ENCODE results near the gene CDH12. TPM values are rescaled to one million over a fixed set of nuclear protein-coding genes. Genes with fewer than 3 reads are reported as not detected.

The CDH12 gene
- total RNA-seq, 2 experiments from 2014 or later, result not detected

DNA sequence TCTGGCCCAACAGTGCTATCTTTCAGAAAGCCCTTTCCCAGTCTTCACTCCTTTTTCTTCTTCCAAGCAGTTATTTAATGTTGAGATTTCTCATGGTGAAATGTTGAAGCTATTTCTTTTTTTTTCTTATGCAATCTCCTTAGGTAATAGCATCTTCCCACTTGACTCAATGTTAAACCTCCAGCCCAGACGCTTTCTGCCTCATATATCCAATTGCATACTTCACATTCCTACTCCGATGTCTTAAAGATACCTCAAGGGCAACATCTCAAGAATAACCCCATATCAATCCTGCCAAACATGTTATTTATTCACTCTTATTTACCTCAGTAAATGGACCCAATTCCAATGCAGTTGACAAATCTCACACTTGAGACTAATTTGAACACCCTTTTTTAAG, 187.3 kb downstream of the CDH12 start:
- Mint-ChIP-seq H3K27me3 (no peaks in the 10 kb centered on the region), H3K36me3 (ENCODE audit: low read depth) (no peaks in the 10 kb centered on the region), H3K9me3 (peaks cover 8% of the 10 kb centered on the region), H3K4me1 (no peaks in the 10 kb centered on the region), H3K4me3 (no peak overlapping the region), H3K27ac (no peak overlapping the region)
- ChIA-PET CTCF (no interaction called here), POLR2A (no interaction called here)
- no peak for DNase-seq

DNA sequence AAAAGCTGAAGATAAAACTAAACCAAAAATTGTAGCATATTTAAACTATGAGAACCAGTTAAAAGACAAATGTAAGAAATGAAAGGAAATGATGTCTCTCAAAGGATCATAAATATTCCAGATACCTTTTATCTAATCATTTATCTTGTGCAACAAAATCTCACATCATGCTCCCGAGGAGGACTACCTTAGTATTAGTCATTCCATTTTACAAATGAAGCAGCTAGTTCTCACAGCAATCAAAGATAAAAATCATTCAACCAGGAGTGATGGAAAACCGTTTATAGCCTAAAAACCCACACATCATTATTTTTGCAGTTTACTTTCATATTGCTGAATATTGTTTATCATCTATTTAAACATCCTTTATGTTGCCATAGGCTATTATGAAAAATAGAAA, 190.0 kb downstream of the CDH12 start:
- Mint-ChIP-seq H3K27ac (no peak overlapping the region), H3K9me3 (peaks cover 3% of the 10 kb centered on the region), H3K36me3 (ENCODE audit: low read depth) (no peaks in the 10 kb centered on the region), H3K4me1 (no peaks in the 10 kb centered on the region), H3K4me3 (no peak overlapping the region), H3K27me3 (no peaks in the 10 kb centered on the region)
- ChIA-PET POLR2A (no interaction called here), CTCF (no interaction called here)
- DNase-seq, result no peak

- no peaks in the 10 kb centered on the region for H3K4me1 Mint-ChIP-seq
- ChIA-PET CTCF (no interaction called here), POLR2A (no interaction called here)
- no peaks in the 10 kb centered on the region for H3K36me3 Mint-ChIP-seq (ENCODE audit: low read depth)
- peaks cover 3% of the 10 kb centered on the region for H3K9me3 Mint-ChIP-seq
- DNase-seq, result no peak
- no peaks in the 10 kb centered on the region for H3K27me3 Mint-ChIP-seq
- H3K4me3 Mint-ChIP-seq, result no peak overlapping the region
- H3K27ac Mint-ChIP-seq, result no peak overlapping the region
These were observed 190.8 kb downstream of the CDH12 start for GRCh38 chr5:22662391-22662790.

DNA sequence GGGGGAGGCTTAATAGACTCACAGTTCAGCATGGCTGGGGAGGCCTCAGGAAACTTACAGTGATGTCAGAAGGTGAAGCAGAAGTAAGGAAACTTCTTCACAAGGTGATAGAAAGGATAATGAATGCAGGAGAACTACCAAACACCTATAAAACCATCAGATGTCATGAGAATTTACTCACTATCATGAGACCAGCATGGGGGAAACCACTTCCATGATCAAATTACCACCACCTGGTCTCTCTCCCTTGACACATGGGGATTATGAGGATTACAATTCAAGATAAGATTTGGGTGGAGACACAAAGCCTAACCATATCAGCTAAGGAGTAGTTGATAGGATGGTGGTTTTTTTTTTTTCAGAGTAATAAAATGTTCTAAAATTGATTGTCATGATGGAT, 201.8 kb downstream of the CDH12 start:
- Mint-ChIP-seq H3K27ac (no peak overlapping the region), H3K36me3 (ENCODE audit: low read depth) (no peaks in the 10 kb centered on the region), H3K4me1 (no peaks in the 10 kb centered on the region), H3K9me3 (peaks cover 7% of the 10 kb centered on the region), H3K4me3 (no peak overlapping the region), H3K27me3 (no peaks in the 10 kb centered on the region)
- ChIA-PET POLR2A (no interaction called here), CTCF (no interaction called here)
- DNase-seq, result no peak

GRCh38 chr5:22650511-22650910, 202.6 kb downstream of the CDH12 start:
- no peak overlapping the region for H3K4me3 Mint-ChIP-seq
- peaks cover 7% of the 10 kb centered on the region for H3K9me3 Mint-ChIP-seq
- H3K27me3 Mint-ChIP-seq, result no peaks in the 10 kb centered on the region
- H3K4me1 Mint-ChIP-seq, result no peaks in the 10 kb centered on the region
- no peak for DNase-seq
- H3K36me3 Mint-ChIP-seq (ENCODE audit: low read depth), result no peaks in the 10 kb centered on the region
- H3K27ac Mint-ChIP-seq, result no peak overlapping the region
- ChIA-PET CTCF (no interaction called here), POLR2A (no interaction called here)

DNA sequence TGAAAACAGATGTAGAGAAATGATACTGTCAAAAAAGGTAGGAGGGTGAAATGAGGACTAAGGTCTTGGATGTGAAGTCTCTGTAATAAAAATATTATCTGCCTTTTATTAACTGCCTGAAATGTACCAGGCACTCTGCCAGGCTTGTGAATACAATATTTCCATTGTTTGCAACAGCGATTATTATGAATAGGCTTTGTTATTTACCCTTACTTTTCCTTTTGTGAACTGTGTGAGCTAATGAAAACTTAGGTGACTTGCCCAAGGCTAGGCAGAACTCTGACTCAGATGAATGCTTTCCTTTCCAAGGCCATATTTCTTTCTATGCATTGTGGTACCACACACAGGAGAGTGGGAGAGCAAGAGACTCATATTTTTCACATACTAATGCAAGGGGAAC, 204.1 kb downstream of the CDH12 start:
- H3K27ac Mint-ChIP-seq, result no peak overlapping the region
- H3K36me3 Mint-ChIP-seq (ENCODE audit: low read depth), result no peaks in the 10 kb centered on the region
- H3K9me3 Mint-ChIP-seq, result peaks cover 2% of the 10 kb centered on the region
- H3K27me3 Mint-ChIP-seq, result no peaks in the 10 kb centered on the region
- ChIA-PET POLR2A (no interaction called here), CTCF (no interaction called here)
- no peak overlapping the region for H3K4me3 Mint-ChIP-seq
- H3K4me1 Mint-ChIP-seq, result no peaks in the 10 kb centered on the region
- no peak for DNase-seq

DNA sequence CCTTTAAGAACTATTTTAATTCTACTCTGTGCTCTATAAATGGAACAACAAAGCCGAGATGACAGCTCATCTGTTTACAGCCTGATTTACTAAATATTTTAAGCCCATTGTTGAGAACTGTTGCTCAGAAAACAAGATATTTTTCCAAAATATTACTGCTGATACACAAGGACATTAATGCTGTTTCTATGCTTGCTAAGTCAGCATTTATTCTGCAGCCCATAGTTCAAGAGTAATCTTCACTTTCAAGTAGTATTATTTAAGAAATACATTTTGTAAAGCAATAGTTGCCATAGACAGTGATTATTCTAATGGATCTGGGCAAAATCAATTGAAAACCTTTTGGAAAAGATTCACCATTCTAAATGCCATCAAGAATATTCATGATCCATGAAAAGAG, 208.3 kb downstream of the CDH12 start:
- ChIA-PET CTCF (no interaction called here), POLR2A (no interaction called here)
- DNase-seq, result no peak
- Mint-ChIP-seq H3K27me3 (no peaks in the 10 kb centered on the region), H3K4me3 (no peak overlapping the region), H3K9me3 (peaks cover 2% of the 10 kb centered on the region), H3K36me3 (ENCODE audit: low read depth) (no peaks in the 10 kb centered on the region), H3K27ac (no peak overlapping the region), H3K4me1 (no peaks in the 10 kb centered on the region)

- H3K27ac Mint-ChIP-seq, result no peak overlapping the region
- peaks cover 6% of the 10 kb centered on the region for H3K9me3 Mint-ChIP-seq
- no peak for DNase-seq
- no peak overlapping the region for H3K4me3 Mint-ChIP-seq
- no peaks in the 10 kb centered on the region for H3K27me3 Mint-ChIP-seq
- ChIA-PET CTCF (no interaction called here), POLR2A (interaction anchor here (0.7 kb wide), 1 partner anchor 16 kb away, joined by 3 read pairs; no protein-coding TSS in a partner anchor)
- H3K36me3 Mint-ChIP-seq (ENCODE audit: low read depth), result no peaks in the 10 kb centered on the region
- H3K4me1 Mint-ChIP-seq, result no peaks in the 10 kb centered on the region
These were observed 209.8 kb downstream of the CDH12 start for GRCh38 chr5:22643356-22643755.

GRCh38 chr5:22631683-22632082, 221.5 kb downstream of the CDH12 start:
- ChIA-PET POLR2A (no interaction called here), CTCF (no interaction called here)
- no peaks in the 10 kb centered on the region for H3K27me3 Mint-ChIP-seq
- H3K27ac Mint-ChIP-seq, result no peak overlapping the region
- no peaks in the 10 kb centered on the region for H3K36me3 Mint-ChIP-seq (ENCODE audit: low read depth)
- H3K9me3 Mint-ChIP-seq, result peaks cover 9% of the 10 kb centered on the region
- no peak for DNase-seq
- no peak overlapping the region for H3K4me3 Mint-ChIP-seq
- H3K4me1 Mint-ChIP-seq, result no peaks in the 10 kb centered on the region

- Mint-ChIP-seq H3K4me1 (no peaks in the 10 kb centered on the region), H3K9me3 (peaks cover 15% of the 10 kb centered on the region), H3K4me3 (no peak overlapping the region), H3K36me3 (ENCODE audit: low read depth) (no peaks in the 10 kb centered on the region), H3K27me3 (no peaks in the 10 kb centered on the region), H3K27ac (no peak overlapping the region)
- CTCF ChIA-PET, result no interaction called here
- no peak for DNase-seq
- POLR2A ChIA-PET, result no interaction called here
These were observed 226.1 kb downstream of the CDH12 start for GRCh38 chr5:22627029-22627428.

GRCh38 chr5:22625451-22625850, 227.7 kb downstream of the CDH12 start:
- Mint-ChIP-seq H3K9me3 (peaks cover 16% of the 10 kb centered on the region), H3K27me3 (no peaks in the 10 kb centered on the region), H3K4me1 (no peaks in the 10 kb centered on the region), H3K4me3 (no peak overlapping the region), H3K36me3 (ENCODE audit: low read depth) (no peaks in the 10 kb centered on the region), H3K27ac (no peak overlapping the region)
- DNase-seq, result no peak
- ChIA-PET POLR2A (no interaction called here), CTCF (no interaction called here)

DNA sequence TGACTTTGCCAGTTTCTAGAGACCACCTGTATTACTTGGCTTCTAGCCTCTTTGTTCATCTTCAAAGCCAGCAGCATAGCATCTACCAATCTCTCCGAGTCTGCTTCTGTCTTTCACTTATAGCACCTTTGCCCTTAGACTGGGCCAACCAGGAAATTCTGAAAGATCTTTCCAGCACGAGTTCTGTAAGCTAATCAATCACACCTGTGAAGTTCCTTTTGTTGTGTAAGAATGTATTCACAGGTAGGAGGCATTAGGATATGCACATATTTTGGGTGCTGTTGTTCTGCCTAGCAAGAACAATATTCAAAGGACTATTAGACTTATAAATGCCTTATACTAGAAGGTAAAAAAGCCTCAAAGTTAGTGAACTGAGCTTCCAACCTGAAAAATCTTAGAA, 232.1 kb downstream of the CDH12 start:
- no peak overlapping the region for H3K4me3 Mint-ChIP-seq
- DNase-seq, result no peak
- POLR2A ChIA-PET, result no interaction called here
- no peaks in the 10 kb centered on the region for H3K27me3 Mint-ChIP-seq
- no peak overlapping the region for H3K27ac Mint-ChIP-seq
- no peaks in the 10 kb centered on the region for H3K36me3 Mint-ChIP-seq (ENCODE audit: low read depth)
- H3K4me1 Mint-ChIP-seq, result no peaks in the 10 kb centered on the region
- H3K9me3 Mint-ChIP-seq, result peaks cover 15% of the 10 kb centered on the region
- CTCF ChIA-PET, result no interaction called here

DNA sequence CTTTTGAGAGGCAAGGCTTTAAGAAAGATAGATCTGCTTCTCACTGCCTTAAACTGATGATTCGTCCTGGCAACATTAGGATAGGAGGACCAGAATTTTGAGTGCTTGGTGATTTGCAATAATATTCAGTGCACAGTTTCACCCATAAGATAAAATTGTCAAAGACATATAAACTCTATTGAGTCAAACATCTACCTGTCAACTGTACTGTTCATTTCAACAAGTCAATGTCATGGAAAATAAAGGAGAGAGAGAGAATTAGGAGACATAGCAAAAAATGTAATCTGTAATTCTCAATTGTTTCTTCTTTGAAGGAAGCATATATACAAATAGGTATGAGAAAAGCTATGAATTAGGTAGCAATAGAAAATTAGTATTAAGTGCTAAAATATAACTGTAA, 237.2 kb downstream of the CDH12 start:
- Mint-ChIP-seq H3K36me3 (ENCODE audit: low read depth) (no peaks in the 10 kb centered on the region), H3K4me3 (no peak overlapping the region), H3K9me3 (peaks cover 5% of the 10 kb centered on the region), H3K27ac (no peak overlapping the region), H3K4me1 (no peaks in the 10 kb centered on the region), H3K27me3 (no peaks in the 10 kb centered on the region)
- CTCF ChIA-PET, result no interaction called here
- no peak for DNase-seq
- POLR2A ChIA-PET, result no interaction called here

- CTCF ChIA-PET, result no interaction called here
- Mint-ChIP-seq H3K9me3 (peaks cover 4% of the 10 kb centered on the region), H3K4me1 (no peaks in the 10 kb centered on the region), H3K36me3 (ENCODE audit: low read depth) (no peaks in the 10 kb centered on the region), H3K4me3 (no peak overlapping the region), H3K27ac (no peak overlapping the region), H3K27me3 (no peaks in the 10 kb centered on the region)
- POLR2A ChIA-PET, result no interaction called here
- no peak for DNase-seq
These were observed 238.6 kb downstream of the CDH12 start for GRCh38 chr5:22614486-22615094.

GRCh38 chr5:22612928-22613327, 240.2 kb downstream of the CDH12 start:
- no peaks in the 10 kb centered on the region for H3K27me3 Mint-ChIP-seq
- CTCF ChIA-PET, result no interaction called here
- H3K9me3 Mint-ChIP-seq, result no peaks in the 10 kb centered on the region
- DNase-seq, result no peak
- POLR2A ChIA-PET, result no interaction called here
- no peak overlapping the region for H3K27ac Mint-ChIP-seq
- no peaks in the 10 kb centered on the region for H3K36me3 Mint-ChIP-seq (ENCODE audit: low read depth)
- no peaks in the 10 kb centered on the region for H3K4me1 Mint-ChIP-seq
- H3K4me3 Mint-ChIP-seq, result no peak overlapping the region

All from activated CD4-positive, alpha-beta memory T cell treated with anti-CD3 and anti-CD28 coated beads, Interleukin-2, amount 10 ng/mL, durations not matched to agents 7 days and 5 days (primary cell).